ENCODE results near the gene ESAM.

The ESAM gene

DNA sequence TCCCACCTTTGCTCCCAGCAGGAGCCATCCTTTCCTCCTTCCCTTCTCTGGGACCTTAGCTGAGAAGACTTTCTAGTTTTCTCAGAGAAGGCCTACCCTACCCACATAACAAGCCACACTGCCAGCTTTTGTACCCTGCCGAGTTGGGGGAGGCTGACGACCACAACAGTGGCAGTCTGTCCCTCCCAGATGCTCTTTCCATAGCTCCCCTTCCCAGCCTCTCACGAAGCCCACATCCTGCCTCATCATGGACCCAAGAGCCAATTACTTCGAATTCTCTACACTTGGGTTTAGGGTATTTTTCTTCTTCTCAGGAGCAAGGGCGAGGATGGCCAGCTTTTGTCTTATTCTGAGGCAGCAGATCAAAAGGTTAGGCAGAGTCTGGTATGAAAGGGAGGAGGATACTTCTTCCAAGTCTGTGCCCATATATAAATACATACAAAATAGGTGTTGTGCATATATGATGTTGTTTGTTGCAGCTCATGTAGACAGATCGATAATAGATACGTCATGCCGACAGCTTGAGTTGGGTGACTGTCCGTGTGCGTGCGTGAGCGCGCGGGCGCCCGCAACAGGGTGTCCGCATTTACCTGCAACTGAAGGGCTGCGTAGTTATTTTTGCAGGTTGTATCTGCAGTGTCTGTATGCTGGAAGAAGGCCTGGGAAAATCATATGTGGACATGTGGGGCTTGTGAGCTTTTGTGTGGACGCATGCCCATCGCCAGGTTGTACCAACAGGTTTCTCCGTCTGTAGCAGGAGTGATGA, 23.2 kb downstream of the ESAM start:
- Histone ChIP-seq H3K4me3 (replicated peaks; ENCODE audit: insufficient read depth, low read length) (no peak overlapping the region), H3K27me3 (ENCODE audit: insufficient read depth, poor library complexity, severe bottlenecking) (peaks cover 15% of the 10 kb centered on the region), H3K27ac (replicated peaks) (no peak overlapping the region)
- TF ChIP-seq POLR2AphosphoS5 (IDR thresholded peaks at IDR 0.05; ENCODE audit: low read depth) (no peak), SPI1 (IDR thresholded peaks at IDR 0.05; ENCODE audit: borderline replicate concordance, low read depth) (no peak), GABPA (IDR thresholded peaks at IDR 0.05; ENCODE audit: low read depth) (no peak)
- TF ChIP-seq, protein P1, sequence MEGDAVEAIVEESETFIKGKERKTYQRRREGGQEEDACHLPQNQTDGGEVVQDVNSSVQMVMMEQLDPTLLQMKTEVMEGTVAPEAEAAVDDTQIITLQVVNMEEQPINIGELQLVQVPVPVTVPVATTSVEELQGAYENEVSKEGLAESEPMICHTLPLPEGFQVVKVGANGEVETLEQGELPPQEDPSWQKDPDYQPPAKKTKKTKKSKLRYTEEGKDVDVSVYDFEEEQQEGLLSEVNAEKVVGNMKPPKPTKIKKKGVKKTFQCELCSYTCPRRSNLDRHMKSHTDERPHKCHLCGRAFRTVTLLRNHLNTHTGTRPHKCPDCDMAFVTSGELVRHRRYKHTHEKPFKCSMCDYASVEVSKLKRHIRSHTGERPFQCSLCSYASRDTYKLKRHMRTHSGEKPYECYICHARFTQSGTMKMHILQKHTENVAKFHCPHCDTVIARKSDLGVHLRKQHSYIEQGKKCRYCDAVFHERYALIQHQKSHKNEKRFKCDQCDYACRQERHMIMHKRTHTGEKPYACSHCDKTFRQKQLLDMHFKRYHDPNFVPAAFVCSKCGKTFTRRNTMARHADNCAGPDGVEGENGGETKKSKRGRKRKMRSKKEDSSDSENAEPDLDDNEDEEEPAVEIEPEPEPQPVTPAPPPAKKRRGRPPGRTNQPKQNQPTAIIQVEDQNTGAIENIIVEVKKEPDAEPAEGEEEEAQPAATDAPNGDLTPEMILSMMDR (IDR thresholded peaks at IDR 0.05; ENCODE audit: insufficient read depth, low read length) = no peak
- TF ChIP-seq, protein P2, sequence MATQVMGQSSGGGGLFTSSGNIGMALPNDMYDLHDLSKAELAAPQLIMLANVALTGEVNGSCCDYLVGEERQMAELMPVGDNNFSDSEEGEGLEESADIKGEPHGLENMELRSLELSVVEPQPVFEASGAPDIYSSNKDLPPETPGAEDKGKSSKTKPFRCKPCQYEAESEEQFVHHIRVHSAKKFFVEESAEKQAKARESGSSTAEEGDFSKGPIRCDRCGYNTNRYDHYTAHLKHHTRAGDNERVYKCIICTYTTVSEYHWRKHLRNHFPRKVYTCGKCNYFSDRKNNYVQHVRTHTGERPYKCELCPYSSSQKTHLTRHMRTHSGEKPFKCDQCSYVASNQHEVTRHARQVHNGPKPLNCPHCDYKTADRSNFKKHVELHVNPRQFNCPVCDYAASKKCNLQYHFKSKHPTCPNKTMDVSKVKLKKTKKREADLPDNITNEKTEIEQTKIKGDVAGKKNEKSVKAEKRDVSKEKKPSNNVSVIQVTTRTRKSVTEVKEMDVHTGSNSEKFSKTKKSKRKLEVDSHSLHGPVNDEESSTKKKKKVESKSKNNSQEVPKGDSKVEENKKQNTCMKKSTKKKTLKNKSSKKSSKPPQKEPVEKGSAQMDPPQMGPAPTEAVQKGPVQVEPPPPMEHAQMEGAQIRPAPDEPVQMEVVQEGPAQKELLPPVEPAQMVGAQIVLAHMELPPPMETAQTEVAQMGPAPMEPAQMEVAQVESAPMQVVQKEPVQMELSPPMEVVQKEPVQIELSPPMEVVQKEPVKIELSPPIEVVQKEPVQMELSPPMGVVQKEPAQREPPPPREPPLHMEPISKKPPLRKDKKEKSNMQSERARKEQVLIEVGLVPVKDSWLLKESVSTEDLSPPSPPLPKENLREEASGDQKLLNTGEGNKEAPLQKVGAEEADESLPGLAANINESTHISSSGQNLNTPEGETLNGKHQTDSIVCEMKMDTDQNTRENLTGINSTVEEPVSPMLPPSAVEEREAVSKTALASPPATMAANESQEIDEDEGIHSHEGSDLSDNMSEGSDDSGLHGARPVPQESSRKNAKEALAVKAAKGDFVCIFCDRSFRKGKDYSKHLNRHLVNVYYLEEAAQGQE (IDR thresholded peaks at IDR 0.05; ENCODE audit: insufficient replicate concordance, low read depth) = no peak
- no peak for DNase-seq (ENCODE audit: low read depth in 1 of 2, low spot score in 1 of 2)

DNA sequence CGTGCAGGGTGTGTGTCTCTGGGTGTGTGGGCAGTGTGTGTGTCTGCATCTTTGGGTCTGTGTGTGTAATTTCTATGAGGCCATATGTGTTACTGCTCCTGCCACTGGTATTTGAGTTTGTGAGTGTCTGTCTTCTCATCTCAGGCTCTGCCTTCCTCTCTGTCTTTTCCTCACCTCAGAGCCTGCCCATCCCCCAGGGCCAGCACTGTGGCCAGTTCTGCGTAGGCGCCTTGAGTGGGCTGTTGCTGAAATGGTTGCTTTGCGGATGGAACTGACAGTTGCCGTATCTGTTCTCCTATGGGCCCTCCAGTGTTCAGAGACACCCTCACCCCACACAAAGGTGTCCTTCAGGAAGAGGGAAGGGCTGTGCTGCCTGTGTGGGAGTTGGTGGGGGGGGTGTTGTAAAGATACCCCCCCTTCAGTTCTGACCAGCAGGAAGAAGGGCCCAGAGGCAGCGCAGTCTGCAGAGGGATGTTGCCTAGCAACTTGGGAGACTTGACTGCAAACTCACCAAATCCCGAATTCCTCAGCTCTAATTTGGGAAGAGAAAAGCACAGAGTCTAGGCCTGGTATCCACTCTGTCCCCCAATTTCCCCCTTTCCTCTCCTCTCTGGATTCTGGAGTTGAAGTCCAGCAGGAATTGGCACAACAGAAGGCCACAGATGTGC, 24.3 kb downstream of the ESAM start:
- no peak for DNase-seq (ENCODE audit: low read depth in 1 of 2, low spot score in 1 of 2)
- H3K4me3 ChIP-seq (replicated peaks; ENCODE audit: insufficient read depth, low read length) = no peak overlapping the region
- TF ChIP-seq, protein P1 (IDR thresholded peaks at IDR 0.05; ENCODE audit: insufficient read depth, low read length) = no peak
- TF ChIP-seq GABPA (IDR thresholded peaks at IDR 0.05; ENCODE audit: low read depth) = no peak
- TF ChIP-seq, protein P2 (IDR thresholded peaks at IDR 0.05; ENCODE audit: insufficient replicate concordance, low read depth) = no peak
- no peak overlapping the region for H3K27ac ChIP-seq (replicated peaks)
- H3K27me3 ChIP-seq (ENCODE audit: insufficient read depth, poor library complexity, severe bottlenecking) = peaks cover 10% of the 10 kb centered on the region

DNA sequence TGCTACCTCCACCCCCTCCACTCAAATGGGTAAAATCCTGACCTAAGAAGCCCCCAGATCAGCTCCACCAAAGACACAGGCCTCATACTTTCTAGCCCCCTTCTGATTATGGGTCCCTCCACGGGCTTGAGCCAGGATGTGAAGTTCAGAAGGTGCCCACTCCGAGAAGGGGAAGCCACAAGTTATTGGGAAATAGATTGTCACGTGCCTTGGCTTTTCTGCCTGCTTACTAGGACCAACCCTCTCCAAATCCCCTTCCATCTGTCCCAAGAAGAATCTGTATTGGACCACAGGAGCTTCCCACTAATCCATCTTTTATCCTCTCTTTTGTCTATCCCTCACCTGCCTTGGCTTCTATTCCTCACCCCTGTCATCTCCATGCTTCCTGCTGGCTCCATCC, 25.4 kb downstream of the ESAM start:
- H3K27ac ChIP-seq (replicated peaks) = no peak overlapping the region
- TF ChIP-seq, protein P1 (IDR thresholded peaks at IDR 0.05; ENCODE audit: insufficient read depth, low read length) = no peak
- TF ChIP-seq GABPA (IDR thresholded peaks at IDR 0.05; ENCODE audit: low read depth) (no peak), SPI1 (IDR thresholded peaks at IDR 0.05; ENCODE audit: borderline replicate concordance, low read depth) (peak; percentile 59; the same call in 1 of the 2 replicates), POLR2AphosphoS5 (IDR thresholded peaks at IDR 0.05; ENCODE audit: low read depth) (no peak)
- TF ChIP-seq, protein P2 (IDR thresholded peaks at IDR 0.05; ENCODE audit: insufficient replicate concordance, low read depth) = no peak
- peaks cover 8% of the 10 kb centered on the region for H3K27me3 ChIP-seq (ENCODE audit: insufficient read depth, poor library complexity, severe bottlenecking)
- peak; percentile 64 to 69 for DNase-seq (ENCODE audit: low read depth in 1 of 2, low spot score in 1 of 2)
- H3K4me3 ChIP-seq (replicated peaks; ENCODE audit: insufficient read depth, low read length) = no peak overlapping the region
